IgD-negative memory B cell (primary cell): Measurements from ENCODE around the gene XIRP2. TPM values are rescaled to one million over a fixed set of nuclear protein-coding genes. Genes with fewer than 3 reads are reported as not detected.
A peak's percentile ranks its signal among the peaks of the same experiment; 100 is the strongest.
"Not testable (repeated sequence)": the region's sequence is repeated elsewhere in the genome, so short reads cannot be mapped to it uniquely, and the experiment has no call there.

Source experiments
- H3K27ac Mint-ChIP-seq, 3 donors: one replicate each; pipeline ENCODE4 v1.8.0; 2020 to 2022; ENCODE audit warnings: mild to moderate bottlenecking in 3 of 3, mixed read lengths in 3 of 3, moderate library complexity in 1 of 3
- H3K27me3 Mint-ChIP-seq: one replicate; pipeline ENCODE4 v1.8.0; 2021; ENCODE audit warnings: mixed read lengths
- H3K36me3 Mint-ChIP-seq: one replicate; pipeline ENCODE4 v1.8.0; 2020; ENCODE audit warnings: mild to moderate bottlenecking, mixed read lengths
- H3K4me1 Mint-ChIP-seq, 3 donors: one replicate each; pipeline ENCODE4 v1.8.0; 2020 to 2022; ENCODE audit warnings: mixed read lengths in 3 of 3, mild to moderate bottlenecking in 1 of 3
- H3K4me3 Mint-ChIP-seq, 4 donors: one replicate each; pipeline ENCODE4 v1.8.0; 2020 to 2022; ENCODE audit warnings: mild to moderate bottlenecking in 4 of 4, mixed read lengths in 4 of 4, moderate library complexity in 3 of 4
- H3K9me3 Mint-ChIP-seq, 3 donors: one replicate each; pipeline ENCODE4 v1.8.0; 2020 to 2021; ENCODE audit warnings: mixed read lengths in 3 of 3, mild to moderate bottlenecking in 1 of 3
- polyA plus RNA-seq: library from polyadenylated mRNA; unstranded; fragments of 300-500 nt; fragmentation: Illumina TruSeq; gene quantifications from one replicate; pipeline ENCODE4 v1.2.3, GENCODE V29; 2021

The XIRP2 gene
- polyA plus RNA-seq, 1 donor from 2014 or later, result not detected

DNA sequence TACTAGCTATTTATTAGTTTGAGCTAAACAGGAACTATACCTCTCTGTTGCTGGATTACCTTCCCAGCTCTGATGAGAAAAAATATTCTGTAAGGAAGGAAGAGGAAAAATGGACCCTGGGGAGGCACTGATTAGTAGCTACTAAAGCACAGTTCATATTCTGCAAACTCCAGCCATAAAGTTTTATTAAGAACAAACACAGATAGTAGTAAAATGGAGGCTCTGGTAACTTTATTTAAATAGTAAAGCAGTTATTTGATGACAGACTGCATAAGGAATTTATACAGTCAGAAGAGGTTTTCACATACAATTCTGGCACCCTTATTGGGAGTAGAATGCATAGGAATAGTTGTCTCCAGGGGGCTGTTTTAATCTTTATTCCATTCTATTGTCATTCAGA lies 84.1 kb downstream of the XIRP2 start:
- no peak overlapping the region for H3K4me3 Mint-ChIP-seq

GRCh38 chr2:166984188-166984587 lies 95.9 kb downstream of the XIRP2 start:
- no peak overlapping the region for H3K27ac Mint-ChIP-seq
- H3K4me1 Mint-ChIP-seq, result no peaks in the 10 kb centered on the region
- H3K27me3 Mint-ChIP-seq, result no peaks in the 10 kb centered on the region
- H3K9me3 Mint-ChIP-seq, result peaks cover 4 to 13% (median 7%) of the 10 kb centered on the region in 3 donors
- H3K36me3 Mint-ChIP-seq, result no peaks in the 10 kb centered on the region
- no peak overlapping the region for H3K4me3 Mint-ChIP-seq

More for the DNA sequence above, 84.1 kb downstream of the XIRP2 start:
- no peaks in the 10 kb centered on the region for H3K27me3 Mint-ChIP-seq
- H3K36me3 Mint-ChIP-seq, result no peaks in the 10 kb centered on the region
- H3K27ac Mint-ChIP-seq, result no peak overlapping the region
- no peaks in the 10 kb centered on the region for H3K4me1 Mint-ChIP-seq
- H3K9me3 Mint-ChIP-seq, result no peaks in the 10 kb centered on the region

DNA sequence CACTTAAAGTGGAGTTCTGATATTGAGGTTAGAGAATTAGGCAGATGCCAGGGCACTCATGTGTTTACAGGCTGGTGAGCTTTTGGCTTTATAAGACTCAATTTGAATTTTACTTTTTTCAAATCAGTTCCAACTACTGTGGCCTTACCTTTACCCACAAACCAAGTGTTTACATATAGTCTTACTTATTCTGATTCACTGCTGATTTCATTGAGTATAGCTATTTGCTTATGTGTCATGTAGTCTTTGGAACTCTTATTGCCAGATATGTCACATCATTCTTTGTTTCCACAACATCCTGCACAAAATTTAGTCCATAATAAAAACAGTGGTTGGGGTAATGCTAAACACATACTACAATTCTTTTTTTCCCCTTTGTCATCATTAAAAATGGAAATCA lies 96.5 kb downstream of the XIRP2 start:
- no peaks in the 10 kb centered on the region for H3K27me3 Mint-ChIP-seq
- H3K4me3 Mint-ChIP-seq, result no peak overlapping the region
- peaks cover 4 to 13% (median 7%) of the 10 kb centered on the region in 3 donors for H3K9me3 Mint-ChIP-seq
- H3K27ac Mint-ChIP-seq, result no peak overlapping the region
- no peaks in the 10 kb centered on the region for H3K4me1 Mint-ChIP-seq
- H3K36me3 Mint-ChIP-seq, result no peaks in the 10 kb centered on the region

DNA sequence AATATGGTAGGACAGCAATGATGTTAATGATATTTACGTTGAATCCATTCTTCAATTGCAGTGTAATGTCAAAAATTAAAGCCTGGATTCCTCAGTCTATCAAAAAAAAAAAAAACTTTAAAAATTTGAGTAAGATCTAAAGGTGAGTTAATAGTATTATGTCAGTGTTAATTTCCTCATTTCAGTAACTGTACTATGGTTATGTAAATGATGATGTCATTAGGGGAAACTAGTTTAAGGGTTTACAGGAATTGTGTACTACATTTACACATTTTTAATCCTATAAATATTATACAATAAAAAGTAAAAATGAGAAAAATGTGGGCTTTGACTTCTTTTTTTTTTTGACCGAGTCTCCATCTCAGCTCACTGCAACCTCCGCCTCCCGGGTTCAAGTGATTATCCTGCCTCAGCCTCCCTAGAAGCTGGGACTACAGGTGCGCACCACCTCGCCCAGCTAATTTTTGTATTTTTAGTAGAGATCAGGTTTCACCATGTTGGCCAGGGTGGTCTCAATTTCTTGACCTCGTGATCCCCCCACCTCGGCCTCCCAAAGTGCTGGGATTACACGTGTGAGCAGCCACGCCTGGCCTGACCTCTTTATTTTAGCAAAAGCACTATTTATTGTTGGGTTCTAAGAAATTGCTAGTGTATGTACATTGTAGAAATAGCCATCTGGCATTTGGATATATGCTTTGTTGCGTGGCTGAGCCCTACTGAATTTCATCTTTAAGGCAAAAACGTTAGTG lies 106.5 kb downstream of the XIRP2 start:
- Mint-ChIP-seq H3K4me3 (no peak overlapping the region), H3K27me3 (no peaks in the 10 kb centered on the region), H3K36me3 (peaks cover 1% of the 10 kb centered on the region), H3K9me3 (peaks cover 0 to 3% (median 3%) of the 10 kb centered on the region in 3 donors), H3K4me1 (no peaks in the 10 kb centered on the region), H3K27ac (no peak overlapping the region)

DNA sequence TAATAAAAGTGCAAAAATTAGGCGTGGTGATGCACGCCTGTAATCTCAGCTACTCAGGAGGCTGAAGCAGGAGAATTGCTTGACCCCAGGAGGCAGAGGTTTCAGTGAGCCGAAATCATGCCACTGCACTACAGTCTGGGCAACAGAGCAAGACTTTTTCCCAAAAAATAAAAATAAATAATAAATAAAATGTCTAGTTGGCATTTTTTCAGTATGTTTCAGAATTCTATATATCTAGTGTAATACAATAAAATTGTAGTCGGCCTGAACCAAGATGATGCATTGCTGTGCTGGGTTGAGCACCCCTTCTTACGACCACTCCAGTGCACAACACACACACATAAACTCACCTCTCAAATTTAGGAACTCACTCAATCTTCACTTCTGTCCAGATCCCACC lies 108.2 kb downstream of the XIRP2 start:
- Mint-ChIP-seq H3K27me3 (no peaks in the 10 kb centered on the region), H3K4me1 (no peaks in the 10 kb centered on the region), H3K36me3 (peaks cover 1% of the 10 kb centered on the region), H3K4me3 (no peak overlapping the region), H3K9me3 (peaks cover 0 to 3% (median 3%) of the 10 kb centered on the region in 3 donors), H3K27ac (no peak overlapping the region)

DNA sequence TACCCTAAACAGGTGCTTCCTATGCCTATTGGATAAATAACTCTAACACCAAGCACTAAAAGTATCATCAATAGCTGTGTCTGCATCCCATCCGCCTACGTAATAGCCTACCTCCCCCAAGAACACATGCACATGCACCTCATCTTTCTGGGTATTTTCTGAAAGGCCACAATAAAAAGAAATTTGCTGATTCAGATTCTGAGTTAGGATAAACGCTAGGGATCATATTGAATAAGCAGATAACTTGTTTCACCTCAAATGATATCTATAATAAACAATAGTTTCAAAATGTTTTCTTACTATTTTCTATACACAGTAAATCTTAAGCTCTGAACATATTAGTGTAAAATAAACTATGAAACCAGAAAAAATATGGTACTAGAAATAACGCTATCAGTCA lies 112.9 kb downstream of the XIRP2 start:
- Mint-ChIP-seq H3K9me3 (peaks cover 0 to 3% (median 3%) of the 10 kb centered on the region in 3 donors), H3K27ac (no peak overlapping the region), H3K4me1 (no peaks in the 10 kb centered on the region), H3K4me3 (no peak overlapping the region), H3K27me3 (no peaks in the 10 kb centered on the region), H3K36me3 (no peaks in the 10 kb centered on the region)

- no peaks in the 10 kb centered on the region for H3K36me3 Mint-ChIP-seq
- no peaks in the 10 kb centered on the region for H3K27me3 Mint-ChIP-seq
- no peak overlapping the region for H3K4me3 Mint-ChIP-seq
- no peaks in the 10 kb centered on the region for H3K4me1 Mint-ChIP-seq
- peaks cover 0 to 4% (median 2%) of the 10 kb centered on the region in 3 donors for H3K9me3 Mint-ChIP-seq
- H3K27ac Mint-ChIP-seq, result no peak overlapping the region
Observed at GRCh38 chr2:167005096-167005495, 116.8 kb downstream of the XIRP2 start.

DNA sequence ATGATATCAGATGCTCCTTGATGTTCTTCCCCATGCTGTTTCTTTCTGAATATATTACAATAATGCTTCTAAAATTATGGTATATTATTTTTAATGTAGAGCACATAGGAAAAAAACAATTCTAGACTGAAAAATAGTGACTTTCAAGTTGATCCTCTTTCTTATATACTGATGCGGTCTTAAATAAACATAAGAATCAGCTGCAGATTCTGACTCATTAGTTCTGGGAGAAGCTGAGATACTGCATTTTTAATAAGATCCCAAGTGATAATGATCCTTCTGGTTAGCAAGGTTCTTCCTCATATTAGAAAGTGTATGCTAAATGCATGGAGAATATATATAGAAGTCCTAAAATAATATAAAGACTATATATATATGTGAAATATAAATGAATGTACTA lies 124.9 kb downstream of the XIRP2 start:
- Mint-ChIP-seq H3K27me3 (no peaks in the 10 kb centered on the region), H3K4me3 (no peak overlapping the region), H3K27ac (no peak overlapping the region), H3K4me1 (no peaks in the 10 kb centered on the region), H3K9me3 (peaks cover 0 to 4% (median 1%) of the 10 kb centered on the region in 3 donors), H3K36me3 (no peaks in the 10 kb centered on the region)

DNA sequence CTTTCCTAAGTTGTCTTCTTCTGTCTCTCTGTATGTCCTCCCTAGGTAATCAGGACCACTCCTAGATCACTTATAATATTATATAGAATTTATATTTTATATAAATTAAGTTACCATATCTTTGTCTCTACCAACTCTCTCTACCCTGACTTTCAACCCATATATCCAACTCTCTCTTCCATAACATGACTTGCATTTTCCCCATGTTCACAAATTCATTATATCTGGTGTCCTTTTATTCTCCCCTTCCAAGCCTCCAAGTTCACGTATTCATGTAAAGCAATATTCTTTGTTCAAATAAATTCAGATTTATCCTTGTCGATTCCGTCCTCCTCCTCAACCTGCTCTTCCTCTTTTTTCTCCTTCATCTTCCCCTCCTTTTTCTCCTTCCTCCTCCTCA lies 127.5 kb downstream of the XIRP2 start:
- no peak overlapping the region for H3K27ac Mint-ChIP-seq
- no peak overlapping the region for H3K4me3 Mint-ChIP-seq
- H3K27me3 Mint-ChIP-seq, result no peaks in the 10 kb centered on the region
- H3K36me3 Mint-ChIP-seq, result no peaks in the 10 kb centered on the region
- no peaks in the 10 kb centered on the region for H3K4me1 Mint-ChIP-seq
- H3K9me3 Mint-ChIP-seq, result peaks cover 0 to 4% (median 0%) of the 10 kb centered on the region in 3 donors

DNA sequence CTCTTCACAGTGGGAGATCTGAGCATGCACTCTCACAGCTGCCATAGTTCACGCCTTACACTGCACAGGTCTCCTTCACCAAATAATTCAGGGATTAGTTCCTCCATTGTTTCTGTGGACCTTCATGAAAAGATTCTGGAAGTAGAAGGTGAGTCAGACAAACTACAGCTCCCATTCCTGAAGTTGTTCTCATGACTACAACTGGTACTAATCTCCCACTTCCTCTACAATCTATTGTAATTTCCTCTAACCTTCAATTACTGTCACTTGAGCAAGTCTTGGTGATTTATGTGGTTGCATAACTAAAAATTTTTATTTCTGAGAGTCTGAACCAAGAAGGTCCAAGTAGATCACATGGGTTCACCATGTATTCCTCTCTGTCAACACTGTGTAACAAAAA lies 128.7 kb downstream of the XIRP2 start:
- Mint-ChIP-seq H3K4me3 (no peak overlapping the region), H3K27ac (no peak overlapping the region), H3K4me1 (no peaks in the 10 kb centered on the region), H3K36me3 (no peaks in the 10 kb centered on the region), H3K9me3 (peaks cover 0 to 4% (median 0%) of the 10 kb centered on the region in 3 donors), H3K27me3 (no peaks in the 10 kb centered on the region)

GRCh38 chr2:167018590-167018989 lies 130.3 kb downstream of the XIRP2 start:
- Mint-ChIP-seq H3K9me3 (peaks cover 0 to 4% (median 0%) of the 10 kb centered on the region in 3 donors), H3K4me1 (no peaks in the 10 kb centered on the region), H3K36me3 (no peaks in the 10 kb centered on the region), H3K4me3 (no peak overlapping the region), H3K27ac (no peak overlapping the region), H3K27me3 (no peaks in the 10 kb centered on the region)

DNA sequence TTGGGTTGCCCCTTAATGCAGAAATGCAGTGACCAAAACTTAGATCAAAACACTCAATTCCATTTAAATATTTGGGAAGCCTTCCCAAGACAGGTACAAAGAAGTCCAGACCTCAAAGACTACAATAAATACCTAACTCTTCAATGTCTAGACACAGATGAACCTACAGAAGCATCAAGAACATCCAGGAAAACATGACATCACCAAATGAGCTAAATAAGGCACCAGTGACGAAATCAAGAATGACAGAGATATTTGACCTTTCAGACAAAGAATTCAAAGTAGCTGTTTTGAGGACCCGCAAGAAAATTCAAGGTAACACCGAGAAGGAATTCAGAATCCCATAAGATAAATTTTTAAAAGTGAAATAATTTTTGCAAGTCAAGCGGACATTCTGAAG lies 140.2 kb downstream of the XIRP2 start:
- Mint-ChIP-seq H3K27me3 (no peaks in the 10 kb centered on the region), H3K9me3 (peaks cover 5 to 14% (median 11%) of the 10 kb centered on the region in 3 donors), H3K27ac (no peak overlapping the region), H3K4me1 (no peaks in the 10 kb centered on the region), H3K4me3 (peak overlapping the region in 1 of 4 donors; percentile 20), H3K36me3 (no peaks in the 10 kb centered on the region)

DNA sequence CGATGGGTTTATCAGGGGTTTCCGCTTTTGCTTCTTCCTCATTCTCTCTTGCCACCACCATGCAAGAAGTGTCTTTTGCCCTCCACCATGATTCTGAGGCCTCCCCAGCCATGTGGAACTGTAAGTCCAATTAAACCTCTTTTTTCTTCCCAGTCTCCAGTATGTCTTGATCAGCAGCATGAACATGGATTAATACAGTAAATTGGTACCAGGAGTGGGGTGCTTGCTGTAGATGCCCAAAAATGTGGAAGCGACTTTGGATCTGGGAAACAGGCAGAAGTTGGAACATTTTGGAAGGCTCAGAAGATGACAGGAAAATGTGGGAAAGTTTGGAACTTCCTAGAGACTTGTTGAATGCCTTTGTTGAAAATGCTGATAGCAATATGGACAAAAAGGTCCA lies 146.7 kb downstream of the XIRP2 start:
- not testable (repeated sequence) for H3K27me3 Mint-ChIP-seq, H3K4me3 Mint-ChIP-seq, H3K4me1 Mint-ChIP-seq, H3K36me3 Mint-ChIP-seq, H3K27ac Mint-ChIP-seq
- H3K9me3 Mint-ChIP-seq, result peaks cover 0 to 20% (median 13%) of the 10 kb centered on the region in 3 donors

DNA sequence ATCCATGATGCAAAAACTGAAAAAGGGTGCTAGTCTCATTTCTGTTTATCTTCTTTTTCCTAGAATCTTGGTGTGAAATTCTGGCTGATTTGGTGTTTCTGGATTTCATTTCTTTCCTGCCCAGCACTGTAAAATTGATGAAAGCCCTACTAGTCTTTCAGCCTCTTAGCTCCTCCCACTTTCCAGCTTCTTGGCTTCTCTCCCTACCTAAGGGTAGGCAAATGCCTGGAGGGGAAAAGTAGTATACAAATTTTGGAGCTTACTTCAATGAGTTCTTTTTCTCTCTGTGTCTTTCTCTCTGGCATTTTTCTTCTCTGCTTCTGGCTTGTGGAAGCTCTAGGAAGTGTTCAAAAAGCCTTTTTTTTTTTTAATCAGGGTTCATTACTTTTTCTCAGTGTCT lies 160.5 kb downstream of the XIRP2 start:
- H3K27ac Mint-ChIP-seq, result no peak overlapping the region
- H3K9me3 Mint-ChIP-seq, result peaks cover 0 to 10% (median 3%) of the 10 kb centered on the region in 3 donors

GRCh38 chr2:167049659-167050058 lies 161.4 kb downstream of the XIRP2 start:
- Mint-ChIP-seq H3K4me3 (no peak overlapping the region), H3K27ac (no peak overlapping the region), H3K4me1 (no peaks in the 10 kb centered on the region), H3K9me3 (peaks cover 0 to 6% (median 3%) of the 10 kb centered on the region in 3 donors), H3K27me3 (no peaks in the 10 kb centered on the region), H3K36me3 (no peaks in the 10 kb centered on the region)

More for the DNA sequence above, 160.5 kb downstream of the XIRP2 start:
- H3K36me3 Mint-ChIP-seq, result no peaks in the 10 kb centered on the region
- H3K4me3 Mint-ChIP-seq, result no peak overlapping the region
- H3K27me3 Mint-ChIP-seq, result no peaks in the 10 kb centered on the region
- no peaks in the 10 kb centered on the region for H3K4me1 Mint-ChIP-seq

DNA sequence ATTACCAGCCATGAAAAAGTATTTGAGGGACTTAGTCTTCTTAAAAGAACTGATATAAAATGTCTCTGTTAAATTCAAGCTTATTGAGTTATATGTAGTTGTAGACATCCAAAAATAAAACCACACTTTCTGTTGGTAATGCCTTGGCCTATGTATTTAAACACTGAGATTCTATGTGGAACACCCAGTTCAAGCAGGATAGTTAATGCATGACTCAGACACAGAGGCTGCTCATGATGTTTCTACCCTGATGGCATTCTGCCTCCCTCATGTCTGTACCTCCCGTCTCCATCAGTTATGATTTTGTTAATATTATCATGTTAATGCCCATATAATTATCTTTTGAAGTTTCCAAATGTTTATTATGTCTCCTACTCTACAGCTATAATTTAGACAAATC lies 164.5 kb downstream of the XIRP2 start:
- Mint-ChIP-seq H3K9me3 (peaks cover 0 to 3% (median 3%) of the 10 kb centered on the region in 3 donors), H3K27ac (no peak overlapping the region), H3K4me3 (no peak overlapping the region), H3K36me3 (no peaks in the 10 kb centered on the region), H3K4me1 (no peaks in the 10 kb centered on the region), H3K27me3 (no peaks in the 10 kb centered on the region)
